Activated CD4-positive, CD25-positive, alpha-beta regulatory T cell treated with anti-CD3 and anti-CD28 coated beads, Interleukin-2, amount 50 U/mL, for 72 hours (primary cell): ENCODE data around the gene DUSP16.
"Not testable (repeated sequence)": the region's sequence is repeated elsewhere in the genome, so short reads cannot be mapped to it uniquely, and the experiment has no call there.

Source experiments
- DNase-seq: peaks from one replicate; pipeline ENCODE4 v3.0.0; 2021

The DUSP16 gene, protein sequence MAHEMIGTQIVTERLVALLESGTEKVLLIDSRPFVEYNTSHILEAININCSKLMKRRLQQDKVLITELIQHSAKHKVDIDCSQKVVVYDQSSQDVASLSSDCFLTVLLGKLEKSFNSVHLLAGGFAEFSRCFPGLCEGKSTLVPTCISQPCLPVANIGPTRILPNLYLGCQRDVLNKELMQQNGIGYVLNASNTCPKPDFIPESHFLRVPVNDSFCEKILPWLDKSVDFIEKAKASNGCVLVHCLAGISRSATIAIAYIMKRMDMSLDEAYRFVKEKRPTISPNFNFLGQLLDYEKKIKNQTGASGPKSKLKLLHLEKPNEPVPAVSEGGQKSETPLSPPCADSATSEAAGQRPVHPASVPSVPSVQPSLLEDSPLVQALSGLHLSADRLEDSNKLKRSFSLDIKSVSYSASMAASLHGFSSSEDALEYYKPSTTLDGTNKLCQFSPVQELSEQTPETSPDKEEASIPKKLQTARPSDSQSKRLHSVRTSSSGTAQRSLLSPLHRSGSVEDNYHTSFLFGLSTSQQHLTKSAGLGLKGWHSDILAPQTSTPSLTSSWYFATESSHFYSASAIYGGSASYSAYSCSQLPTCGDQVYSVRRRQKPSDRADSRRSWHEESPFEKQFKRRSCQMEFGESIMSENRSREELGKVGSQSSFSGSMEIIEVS

DNA sequence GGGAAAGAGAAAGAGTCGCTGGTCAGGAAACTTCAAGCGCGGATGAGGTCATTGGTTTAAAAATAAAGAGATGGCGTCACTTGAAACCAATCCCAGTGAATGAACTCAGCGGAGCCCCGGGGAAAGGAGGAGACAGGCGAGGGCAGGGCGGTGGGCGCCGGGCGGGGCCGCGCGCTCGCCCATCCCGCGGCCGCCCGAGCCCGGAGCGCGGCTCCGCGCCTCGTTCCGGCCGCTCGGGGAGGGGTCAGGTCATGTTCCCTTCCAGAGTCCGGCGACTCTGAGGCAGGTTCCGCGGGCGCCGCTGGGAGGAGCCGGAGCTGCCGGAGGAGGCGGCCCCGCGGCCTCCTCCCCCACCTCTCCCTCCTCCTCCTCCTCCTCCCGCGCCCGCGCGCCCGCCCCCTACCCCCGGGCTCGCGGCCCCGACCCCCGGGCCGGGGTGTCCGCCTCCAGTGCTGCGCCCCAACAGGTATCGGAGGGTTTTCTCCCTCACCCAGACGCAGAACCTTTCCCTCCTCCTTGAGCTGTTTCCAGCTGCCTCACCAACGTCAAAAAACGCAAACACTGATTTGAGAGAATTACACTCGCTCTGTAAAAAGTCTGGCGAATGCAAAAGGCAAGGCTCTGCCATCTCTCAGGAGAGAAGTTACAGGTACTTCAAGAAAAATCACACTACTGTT, at the start of gene DUSP16:
Gene DUSP16, minus strand, starts transcription at position 279 of the 677 bp plus-strand sequence. CDS start 41,765 bp downstream, outside the sequence.
- DNase-seq = peak; percentile 78

DNA sequence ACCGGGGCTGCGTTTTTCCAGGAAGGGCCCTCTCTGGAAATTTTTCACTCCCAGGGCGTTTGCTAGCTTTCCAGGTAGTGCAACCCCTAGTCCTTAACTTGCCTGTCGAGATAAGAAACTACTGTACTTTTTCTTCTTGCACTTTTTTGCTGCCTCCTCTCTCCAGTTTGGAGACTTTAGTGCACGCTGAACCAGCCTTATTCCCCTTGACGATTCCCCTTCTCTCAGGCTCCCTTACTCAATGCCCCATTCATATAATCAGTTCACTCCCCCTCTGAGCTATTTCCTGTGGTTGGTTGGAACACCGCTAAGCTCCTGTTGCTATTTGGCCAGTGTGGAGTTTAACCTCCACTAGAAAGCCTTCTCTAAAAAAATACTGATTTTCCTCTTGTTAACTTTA, 49.7 kb upstream of the DUSP16 start:
- DNase-seq = no peak

DNA sequence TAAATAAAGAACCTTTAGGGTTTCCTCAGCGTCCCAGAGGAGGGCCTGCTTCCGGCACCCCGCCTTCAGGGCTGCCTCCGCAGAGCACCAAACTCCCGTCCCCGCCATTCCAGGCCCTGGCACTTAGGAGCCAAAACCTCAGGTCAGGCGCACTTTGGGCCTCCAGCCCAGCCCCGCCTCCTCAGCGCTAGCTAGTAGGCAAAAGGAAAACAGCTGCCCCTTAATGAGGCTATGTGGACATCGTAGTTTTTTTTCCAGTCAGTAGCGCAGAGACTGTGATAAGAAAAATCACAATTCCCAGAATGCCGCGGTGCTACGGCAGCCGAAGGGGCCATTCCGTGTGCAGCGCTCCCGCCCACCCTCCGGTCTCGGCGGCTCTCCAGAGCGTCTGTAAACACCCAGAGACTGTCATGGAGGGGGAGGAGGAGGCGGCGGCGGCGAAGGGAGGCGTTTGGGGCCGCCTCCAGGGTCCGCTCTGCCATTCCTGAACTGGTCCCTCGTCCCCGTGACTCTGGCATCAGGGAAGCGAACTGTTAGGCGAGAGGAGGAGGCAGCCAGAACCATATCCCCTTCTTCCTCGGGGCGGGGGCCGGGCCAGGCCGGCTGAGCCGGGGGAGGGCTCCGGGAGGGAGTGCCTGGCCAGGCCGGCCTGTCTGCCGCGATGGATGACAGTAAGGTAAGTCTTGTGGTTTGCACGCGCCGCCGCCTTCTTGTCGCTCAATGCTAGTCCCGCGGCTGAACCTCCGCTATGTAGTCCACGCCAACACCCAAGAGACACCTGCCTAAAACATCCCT, 49.0 kb upstream of the DUSP16 start, which contains the start of gene CREBL2:
Gene CREBL2, plus strand, starts transcription at position 365 of the 795 bp plus-strand sequence. Its CDS starts 297 bp downstream, at position 662.
- peak; percentile 81 for DNase-seq

DNA sequence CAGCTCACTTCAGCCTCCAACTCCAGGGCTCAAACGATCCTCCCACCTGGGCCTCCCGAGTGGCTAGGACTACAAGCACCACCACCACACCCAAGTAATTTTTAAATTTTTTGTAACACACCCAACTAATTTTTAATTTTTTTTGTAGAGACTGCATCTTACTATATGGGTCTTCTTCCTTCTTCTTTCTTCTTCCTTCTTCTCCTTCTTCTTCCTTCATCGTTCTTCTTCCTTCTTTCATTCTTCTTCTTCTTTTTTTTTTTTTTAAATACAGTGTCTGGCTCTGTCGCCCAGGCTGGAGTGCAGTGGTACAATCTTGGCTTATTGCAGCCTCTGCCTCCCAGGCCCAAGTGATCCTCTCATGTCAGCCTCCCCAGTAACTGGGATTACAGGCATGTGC, 48.0 kb upstream of the DUSP16 start:
- DNase-seq = no peak

DNA sequence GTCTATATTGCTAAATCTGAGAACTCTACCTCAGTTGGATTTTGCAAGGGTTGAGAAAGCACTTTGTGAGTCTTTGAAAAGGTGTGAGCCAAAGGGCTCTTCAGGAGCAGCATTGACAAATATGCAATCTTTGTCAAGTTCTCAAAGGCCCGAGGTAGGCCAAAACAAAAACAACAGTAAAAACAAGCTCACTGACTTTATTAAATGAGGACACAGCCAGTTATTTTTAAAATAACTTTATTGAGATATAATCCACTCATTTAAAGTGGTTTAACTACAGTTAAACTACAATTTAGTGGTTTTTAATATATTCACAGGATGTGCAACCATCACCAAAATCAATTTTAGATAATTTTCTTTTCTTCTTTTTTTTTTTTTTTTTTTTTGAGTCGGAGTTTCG, 47.0 kb upstream of the DUSP16 start:
- DNase-seq = no peak

DNA sequence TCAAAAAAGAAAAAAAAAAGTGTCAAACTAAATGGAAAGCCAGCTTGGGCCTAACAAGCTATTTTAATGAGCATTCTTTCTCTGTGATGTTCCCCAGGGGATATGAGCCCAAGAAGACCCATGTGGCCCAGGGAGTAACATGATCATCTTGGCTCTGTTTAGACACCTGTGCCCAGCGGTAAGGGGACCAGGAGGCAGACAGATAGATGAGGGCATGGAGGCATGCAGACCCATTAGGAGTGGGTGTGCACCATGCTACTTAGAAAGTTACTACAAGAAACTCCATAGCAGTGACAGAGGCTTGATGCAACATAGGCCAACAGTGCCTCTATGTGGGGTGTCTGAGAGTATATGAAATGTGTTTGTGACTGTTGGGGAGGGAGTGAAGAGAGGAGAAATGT, 45.9 kb upstream of the DUSP16 start:
- no peak for DNase-seq

DNA sequence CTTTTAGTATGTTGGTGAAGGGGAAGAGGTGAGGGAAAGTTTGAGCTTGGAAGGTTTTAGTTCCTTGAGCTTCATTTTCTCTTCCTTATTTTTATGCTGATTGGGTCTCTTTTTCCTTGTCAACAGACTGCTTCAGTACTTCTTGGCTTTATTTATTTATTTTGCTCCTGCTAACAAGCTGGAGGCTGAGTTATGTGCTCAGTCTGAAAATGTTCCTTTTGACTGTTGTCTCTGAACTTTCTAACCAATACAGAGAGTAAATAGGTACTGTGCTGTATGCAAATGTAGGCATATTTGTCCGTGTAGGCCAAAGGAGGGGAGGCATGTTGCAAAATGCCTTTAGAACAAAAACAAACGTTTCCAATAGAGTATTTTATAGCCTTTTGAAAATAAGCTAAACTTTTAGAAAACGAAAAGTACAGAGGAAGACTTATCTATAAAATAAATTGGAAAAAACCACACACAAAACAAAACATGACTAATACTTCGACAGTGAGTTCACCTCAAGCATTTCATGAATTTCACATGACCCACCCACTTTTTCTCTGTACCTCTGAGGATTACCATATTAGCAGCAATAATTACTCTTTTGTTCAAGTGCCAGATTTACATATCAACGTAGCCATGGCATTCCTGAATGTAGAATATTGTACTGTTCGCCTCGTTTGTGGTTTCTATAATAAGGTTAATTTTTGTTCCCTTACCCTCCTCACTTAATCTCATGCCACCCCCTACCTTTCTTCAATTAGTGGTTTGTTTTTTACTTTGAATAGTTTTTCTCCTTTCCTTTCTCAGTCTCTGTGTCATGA, 44.3 kb upstream of the DUSP16 start:
- no peak for DNase-seq

DNA sequence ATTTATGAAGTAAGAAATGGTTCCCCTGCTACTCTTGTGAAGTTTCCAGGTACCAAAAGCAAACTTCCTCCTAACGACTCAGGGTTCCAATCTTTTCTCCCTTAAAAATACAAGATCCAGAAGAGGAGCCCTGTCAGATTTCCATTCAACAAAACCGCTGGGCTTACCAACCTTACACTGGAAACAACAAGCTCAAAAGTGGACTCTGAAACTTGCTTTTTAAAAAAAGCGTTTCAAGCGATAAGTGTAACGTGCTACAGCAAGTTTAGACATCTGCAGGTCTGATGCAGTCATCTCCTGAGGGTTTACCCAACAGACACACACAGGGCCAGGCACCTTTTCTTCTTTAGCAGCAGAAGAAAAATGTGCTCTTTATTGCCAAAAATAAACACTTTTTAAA, 42.1 kb upstream of the DUSP16 start:
- no peak for DNase-seq

DNA sequence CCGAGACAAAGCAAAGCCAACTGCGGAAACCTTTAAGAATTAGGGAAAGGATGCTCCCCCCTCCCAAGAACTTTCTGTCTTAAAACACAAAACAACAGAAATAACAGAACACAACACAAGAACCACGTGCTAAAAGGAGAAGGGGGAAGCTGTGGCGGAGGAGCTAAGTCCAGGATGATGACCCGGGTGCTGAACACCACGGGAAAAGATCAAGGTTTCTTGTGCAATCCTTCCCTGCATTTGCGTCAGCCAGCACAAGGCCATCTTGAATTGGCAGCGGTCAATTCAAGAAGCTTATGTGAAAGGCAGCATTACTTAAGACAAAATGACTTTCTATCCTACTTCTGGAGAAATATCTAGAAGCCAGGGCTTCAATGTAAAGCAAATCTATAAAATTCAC, 38.0 kb upstream of the DUSP16 start:
- no peak for DNase-seq

DNA sequence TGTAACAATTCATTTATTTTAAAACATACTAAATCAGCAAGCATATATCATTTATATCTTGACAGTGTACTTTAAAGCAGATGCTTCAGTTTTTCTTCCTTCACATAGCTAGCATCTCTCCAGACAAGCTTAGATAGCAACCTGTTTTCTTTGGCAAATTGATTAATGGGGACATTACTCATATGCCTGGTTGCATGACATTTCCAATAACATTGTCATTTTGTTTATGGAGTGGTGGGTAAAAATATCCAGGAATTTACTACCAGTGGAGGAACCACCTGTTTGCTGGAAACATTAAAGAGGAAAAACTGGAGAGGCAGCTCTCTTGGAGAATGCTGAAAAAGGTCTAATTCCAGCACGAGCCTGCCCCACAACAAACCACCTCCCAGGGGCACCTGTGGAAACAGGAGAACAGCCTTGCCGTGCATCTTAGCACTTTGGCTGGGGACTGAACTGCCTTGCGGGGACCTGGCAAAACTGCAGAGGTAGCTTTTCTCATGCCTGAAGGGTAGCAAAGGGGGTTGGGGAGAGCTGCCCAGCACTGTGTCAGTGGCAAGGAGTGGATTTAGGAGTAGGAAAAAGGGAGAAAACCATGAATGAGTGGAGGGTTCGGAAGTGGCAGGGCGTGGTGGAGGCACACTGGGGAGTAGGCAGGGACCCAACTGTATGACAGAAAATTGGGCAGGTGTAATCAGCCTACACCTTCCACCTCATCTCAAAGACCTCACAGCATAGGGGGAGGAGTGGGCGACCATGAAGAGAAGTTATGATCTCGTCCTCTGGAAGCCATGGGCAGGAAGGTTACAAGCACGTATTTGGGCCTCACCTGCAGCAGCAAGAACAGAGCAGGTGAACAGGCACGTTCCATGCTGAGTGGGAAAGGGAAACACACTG, 37.3 kb upstream of the DUSP16 start:
- DNase-seq = no peak

DNA sequence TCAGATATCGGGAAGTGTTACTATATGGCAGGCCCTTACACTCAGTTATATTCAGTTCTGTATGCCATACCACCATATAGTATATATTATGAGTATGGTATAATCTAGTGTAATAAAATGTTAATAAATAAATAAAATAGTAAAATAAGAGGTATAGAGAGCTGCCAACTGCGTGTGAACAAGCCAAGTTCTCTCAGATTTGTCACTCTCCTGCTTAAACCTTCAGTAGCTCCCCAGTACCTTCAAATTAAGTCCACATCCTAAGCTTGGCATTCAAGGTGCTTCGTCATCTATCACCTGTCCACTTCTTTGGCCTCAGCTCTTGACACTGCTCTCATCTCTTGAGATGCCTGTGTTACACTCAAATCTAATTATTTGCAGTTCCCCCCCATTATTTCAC, 36.2 kb upstream of the DUSP16 start:
- no peak for DNase-seq

DNA sequence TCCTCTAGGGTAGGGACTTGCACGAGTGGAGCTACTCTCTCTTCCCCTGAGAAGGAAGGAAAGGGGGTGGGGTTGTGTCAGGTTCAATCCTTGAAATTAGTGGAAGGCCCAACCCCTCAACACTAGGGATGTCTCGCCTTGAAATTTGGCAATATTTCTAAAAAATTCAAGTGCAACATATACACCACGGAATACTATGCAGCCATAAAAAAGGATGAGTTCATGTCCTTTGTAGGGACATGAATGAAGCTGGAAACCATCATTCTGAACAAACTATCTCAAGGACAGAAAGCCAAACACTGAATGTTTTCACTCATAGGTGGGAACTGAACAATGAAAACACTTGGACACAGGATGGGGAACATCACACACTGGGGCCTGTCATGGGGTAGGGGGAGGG, 33.9 kb upstream of the DUSP16 start:
- DNase-seq = not testable (repeated sequence)

DNA sequence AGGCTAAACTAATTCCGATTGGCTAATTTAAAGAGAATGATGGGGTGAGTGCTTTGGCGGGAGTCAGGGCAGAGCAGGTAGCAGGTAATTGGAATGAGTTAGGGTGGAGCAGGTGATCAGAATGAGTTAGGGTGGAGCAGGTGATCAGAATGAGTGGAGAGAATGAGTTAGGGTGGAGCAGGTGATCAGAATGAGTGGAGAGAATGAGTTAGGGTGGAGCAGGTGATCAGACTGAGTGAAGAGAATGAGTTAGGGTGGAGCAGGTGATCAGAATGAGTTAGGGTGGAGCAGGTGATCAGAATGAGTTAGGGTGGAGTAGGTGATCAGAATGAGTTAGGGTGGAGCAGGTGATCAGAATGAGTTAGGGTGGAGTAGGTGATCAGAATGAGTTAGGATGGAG, 33.3 kb upstream of the DUSP16 start:
- not testable (repeated sequence) for DNase-seq

DNA sequence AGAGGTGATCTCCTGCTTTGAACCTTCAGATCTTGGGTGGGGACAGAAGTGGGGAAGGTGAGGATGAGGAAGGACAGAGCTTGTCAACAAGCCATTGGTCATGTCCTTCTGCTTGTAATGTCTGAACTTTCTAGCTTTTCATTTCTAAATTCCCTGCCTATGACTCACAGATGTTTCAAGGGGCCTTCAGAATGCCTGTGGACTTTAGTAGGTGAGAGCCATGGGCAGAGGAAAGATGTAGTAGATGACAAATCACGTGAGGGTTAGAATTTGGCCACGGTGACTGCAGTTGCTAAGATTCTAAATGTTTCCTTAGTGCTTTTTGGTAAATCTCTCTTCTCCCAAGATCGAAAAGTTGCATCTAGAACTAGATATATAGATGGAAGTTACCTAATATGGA, 30.3 kb upstream of the DUSP16 start:
- DNase-seq = no peak

DNA sequence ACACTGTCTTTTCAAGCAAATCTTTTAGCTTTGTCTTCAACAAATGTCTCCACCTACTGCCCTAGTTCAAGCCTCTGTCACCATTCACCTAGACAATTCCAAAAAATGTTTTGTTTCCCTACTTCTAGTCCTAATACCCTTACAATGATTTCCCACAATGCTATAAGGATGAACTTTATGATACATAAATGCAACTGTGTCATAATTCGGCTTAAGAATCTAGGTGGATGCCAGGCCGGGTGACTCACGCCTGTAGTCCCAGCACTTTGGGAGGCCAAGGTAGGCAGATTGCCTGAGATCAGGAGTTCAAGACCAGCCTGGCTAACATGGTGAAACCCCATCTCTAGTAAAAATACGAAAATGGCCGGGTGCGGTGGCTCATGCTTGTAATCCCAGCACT, 28.3 kb upstream of the DUSP16 start:
- DNase-seq = no peak

DNA sequence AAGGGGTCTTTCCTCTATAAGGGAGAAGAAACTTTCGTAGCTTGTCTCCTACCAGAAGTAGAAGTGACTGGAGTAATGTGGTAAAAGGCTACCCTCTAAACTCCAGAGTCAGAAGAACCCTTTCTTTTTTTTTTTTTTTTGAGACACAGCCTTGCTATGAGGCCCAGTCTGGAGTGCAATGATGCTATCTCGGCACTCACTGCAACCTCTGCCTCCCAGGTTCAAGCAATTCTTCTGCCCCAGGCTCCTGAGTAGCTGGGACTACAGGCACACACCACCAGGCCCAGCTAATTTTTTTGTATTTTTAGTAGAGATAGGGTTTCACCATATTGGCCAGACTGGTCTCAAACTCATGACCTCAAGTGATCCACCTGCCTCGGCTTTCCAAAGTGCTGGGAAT, 25.8 kb upstream of the DUSP16 start:
- not testable (repeated sequence) for DNase-seq

DNA sequence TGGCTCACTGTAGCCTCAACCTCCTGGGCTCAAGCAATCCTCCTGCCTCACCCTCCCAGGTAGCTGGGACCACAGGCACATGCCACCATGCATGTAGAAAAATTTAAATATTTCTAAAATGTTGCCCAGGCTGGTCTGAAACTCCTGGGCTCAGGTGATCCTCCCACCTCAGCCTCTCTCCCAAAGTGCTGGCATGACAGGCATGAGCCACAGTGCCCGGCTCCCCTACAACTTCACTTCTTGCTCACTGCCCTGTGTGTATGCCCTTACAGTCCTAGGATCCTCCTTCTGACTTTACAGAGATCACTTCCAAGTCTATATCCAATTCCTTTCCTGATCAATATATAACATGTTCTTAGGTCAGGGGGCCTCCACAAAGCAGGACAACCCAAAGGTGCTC, 25.2 kb upstream of the DUSP16 start:
- no peak for DNase-seq

DNA sequence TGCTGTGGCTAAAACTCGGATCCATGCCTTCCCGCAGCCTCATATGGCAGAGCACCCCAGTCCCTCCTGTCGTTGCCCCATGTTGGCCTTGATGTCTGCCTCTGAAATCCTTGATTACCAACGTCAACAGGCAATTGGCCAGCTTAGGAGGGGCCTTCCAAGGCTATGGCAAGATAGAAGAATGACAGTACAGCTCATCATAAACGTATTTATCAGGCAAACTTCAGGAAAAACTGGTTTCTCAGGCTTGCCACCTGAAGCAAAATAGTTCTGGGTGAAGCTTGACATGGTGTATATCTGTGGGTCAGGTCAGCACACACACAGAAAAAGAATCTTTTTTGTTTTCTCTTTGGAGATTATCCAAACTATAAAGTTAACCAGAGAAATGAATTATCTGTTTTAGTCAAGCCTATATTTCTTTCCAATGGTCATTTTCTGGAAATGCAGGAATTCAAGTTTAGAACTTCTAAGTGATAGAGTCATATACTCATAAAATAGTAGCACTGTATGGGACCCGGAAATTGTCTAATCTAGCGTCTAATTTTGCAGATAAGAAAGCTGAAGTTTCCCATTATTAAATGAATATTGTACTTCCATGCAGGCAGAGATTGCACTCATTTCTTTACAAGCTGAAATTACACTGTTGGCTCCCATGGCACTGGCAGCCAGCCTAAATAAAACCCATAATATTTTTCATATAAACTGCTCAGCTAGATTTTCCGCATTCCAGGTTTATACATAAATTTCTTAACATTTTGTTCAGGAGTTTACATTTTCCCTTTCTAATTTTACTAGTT, 24.4 kb upstream of the DUSP16 start:
- no peak for DNase-seq

DNA sequence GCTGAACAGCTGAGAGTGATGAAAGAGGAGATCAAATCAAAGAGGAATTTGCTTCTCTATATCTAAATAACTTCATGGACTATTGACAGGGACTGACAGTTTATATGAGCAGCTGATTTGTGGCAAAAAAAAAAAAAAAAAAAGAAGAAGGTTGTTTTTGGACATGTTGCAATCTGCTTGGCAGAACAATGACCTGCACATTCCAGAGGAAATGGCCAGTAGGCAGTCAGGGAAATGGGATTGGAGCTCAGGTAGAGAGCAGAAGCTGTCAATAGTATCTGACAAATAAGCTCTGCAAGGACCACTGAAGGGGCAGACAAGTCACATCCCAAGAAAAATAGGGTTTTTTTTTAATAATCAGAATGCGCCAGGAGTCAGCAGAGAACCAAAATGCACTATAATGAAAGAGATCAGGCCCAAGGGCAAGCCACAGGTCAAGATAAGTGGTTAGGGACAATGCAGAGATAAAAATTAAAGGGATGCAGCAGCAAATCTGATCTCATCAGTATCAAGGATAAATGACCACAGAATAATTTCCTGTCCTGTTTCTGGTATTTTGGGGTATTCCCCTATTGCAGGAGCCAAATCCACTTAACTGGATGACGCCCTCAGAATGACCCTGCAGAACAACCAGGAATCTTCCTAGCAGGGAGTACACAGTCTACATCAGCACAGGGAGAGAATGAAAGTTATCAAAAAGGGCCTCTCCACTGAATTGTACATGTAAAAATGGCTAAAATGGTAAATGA, 22.6 kb upstream of the DUSP16 start:
- DNase-seq = no peak
